ENCODE data around the gene SLC12A7.
"Not testable (repeated sequence)": the region's sequence is repeated elsewhere in the genome, so short reads cannot be mapped to it uniquely, and the experiment has no call there.

Gene SLC12A7

DNA sequence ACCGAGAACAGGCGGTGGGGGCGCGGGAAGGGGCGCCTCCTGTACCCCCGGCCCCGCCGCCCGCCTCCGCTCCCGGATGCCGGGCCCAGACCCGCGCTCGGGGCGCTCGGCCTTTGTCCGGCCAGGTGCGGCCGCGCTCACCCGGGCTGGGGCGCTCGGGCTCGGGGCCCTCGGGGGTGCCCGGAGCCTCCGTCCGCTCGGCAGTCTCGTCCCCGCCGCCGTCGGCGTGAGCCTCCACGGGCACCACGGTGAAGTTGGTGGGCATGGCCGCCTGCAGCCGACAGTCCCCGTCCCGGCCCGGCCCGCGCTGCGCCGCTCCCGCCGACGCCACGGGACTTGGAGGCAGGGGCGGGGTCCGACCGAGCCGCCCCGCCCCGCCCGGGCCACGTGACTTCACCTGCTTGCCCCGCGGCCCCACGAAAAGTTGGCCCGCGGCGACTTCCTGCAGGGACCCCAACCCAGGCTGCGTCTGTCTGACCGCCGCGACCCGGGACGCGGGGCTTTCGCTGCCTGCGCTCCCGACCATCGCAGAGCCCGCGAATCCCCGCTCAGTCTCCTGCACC lies at the start of gene SLC12A7:
Gene SLC12A7, minus strand, starts transcription at position 337 of the 563 bp plus-strand sequence. Its CDS starts 72 bp downstream, at position 265.
- peak; percentile 48 to 57 for DNase-seq

DNA sequence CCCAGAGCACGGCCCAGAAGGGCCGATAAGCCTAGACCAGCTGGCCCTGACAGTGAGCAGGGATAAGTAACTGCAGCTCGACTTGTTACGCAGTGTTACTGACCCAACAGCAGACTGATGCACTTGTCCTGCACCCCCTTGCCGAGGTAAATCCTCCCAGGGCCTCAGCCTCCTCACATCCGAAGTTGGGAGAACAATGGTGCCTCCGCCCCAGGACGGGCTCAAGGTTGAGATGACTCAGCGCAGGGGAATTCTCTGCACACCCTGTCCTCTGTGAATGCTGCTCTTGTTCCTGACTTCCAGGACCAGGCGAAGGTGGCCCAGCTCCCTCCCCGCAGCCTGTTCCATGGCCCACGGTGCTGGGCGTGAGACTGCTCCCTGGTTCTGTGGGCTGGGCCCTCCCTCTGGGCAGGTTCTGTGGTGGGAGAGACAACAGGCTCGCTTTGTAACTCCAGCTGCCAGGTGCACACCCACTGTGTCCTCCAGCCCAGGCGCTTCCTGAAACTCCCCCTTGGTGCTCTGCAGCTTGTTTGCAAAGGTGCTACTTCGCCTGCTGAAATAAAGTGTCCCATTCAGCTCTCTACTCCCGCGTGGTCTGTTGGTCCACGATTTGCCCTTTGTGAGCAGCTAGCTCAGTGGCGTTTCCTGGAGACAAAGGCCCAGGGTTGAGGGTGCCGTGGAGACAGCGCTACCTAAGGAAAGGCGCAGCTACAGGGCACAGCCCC lies 49.4 kb upstream of the SLC12A7 start:
- DNase-seq, result no peak

DNA sequence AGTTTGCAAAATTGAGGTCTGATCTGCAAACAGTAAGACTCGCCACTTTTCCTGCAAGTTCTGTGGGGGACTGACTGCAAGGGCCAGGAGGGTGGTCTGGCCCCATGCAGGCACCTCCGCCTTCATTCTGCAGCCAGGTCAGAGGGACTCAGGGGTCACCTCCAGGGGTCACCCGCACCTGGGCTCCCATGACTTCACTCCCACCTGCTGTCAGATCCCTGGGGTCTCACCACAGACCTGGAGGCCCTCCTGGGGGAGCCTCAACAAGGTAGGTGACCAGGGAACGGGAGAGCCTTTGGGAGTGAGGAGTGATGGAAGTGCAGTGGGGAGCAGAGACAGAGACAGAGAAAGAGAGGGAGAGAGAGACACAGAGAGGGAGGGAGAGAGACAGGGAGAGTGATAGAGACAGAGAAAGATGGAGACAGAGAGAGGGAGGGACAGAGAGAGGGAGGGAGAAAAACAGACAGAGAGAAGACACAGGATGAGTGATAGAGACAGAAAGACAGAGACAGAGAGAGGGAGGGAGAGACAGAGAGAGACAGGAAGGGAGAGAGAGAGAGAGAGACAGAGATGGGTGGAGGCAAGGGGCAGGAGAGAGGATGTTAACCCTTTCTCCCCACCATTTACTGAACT lies 48.0 kb upstream of the SLC12A7 start:
- DNase-seq, result no peak

DNA sequence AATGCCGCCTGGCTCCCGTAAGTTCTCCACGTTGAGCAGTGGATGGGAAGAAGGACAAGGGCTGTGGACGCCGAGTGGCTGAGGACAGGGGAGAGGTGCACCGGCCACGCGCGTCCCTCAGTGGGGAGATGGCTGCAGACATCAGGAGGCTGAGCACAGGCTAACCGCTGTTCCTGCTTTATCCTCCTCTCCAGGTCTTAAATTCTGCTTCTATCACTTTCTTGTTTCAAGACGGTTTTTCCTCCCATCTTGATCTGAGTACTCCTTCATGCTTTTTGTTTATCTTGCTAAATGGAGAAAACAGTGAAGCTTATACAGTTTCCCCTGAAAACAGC lies 47.4 kb upstream of the SLC12A7 start:
- DNase-seq, result no peak

DNA sequence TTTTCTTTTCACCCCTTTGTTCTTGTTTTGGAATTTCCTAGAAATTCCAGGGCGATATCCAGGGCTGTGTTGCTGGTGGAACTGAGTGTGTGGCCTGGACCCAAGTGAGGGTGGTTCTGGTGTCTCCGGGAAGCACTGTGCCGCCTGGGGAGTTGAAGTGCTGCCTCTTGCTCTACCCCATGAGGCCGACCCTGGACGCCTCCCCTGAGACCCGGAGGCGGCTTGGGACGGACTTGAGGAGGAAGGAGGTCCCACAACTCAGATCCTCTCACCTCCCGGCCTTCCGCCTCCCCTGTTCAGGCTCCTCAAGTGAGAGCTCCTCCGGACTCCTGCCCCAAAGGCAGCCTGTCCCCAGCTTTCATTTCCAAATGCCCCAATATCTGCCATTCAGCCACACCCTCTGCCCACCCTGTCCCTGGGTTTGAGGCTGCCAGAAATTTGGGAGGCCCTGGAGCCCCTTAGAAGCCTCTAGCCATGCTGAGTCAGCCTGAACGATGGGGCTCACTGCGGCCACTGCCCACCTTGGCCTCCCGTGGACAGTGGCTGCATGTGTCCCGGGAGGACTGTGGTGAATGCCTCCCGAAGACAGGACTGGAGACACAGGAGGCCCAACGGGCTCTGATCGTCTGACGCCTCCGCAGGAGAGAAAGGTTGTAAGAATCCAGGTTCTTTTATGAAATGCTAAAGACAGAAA lies 46.9 kb upstream of the SLC12A7 start:
- DNase-seq, result no peak

DNA sequence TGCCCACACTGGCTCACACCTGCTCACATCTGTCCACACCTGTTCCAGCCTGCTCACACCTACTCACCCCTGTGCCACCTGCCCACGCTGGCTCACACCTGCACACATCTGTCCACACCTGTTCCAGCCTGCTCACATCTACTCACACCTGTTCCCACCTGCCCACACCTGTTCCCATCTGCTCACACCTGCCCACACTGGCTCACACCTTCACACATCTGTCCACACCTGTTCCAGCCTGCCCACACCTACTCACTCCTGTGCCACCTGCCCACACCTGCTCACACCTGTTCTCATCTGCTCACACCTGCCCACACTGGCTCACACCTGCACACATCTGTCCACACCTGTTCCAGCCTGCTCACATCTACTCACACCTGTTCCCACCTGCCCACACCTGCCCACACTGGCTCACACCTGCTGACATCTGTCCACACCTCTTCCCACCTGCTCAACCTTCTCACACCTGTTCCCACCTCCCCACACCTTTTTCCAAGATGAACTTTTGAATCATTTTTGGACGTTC lies 45.7 kb upstream of the SLC12A7 start:
- DNase-seq, result not testable (repeated sequence)

DNA sequence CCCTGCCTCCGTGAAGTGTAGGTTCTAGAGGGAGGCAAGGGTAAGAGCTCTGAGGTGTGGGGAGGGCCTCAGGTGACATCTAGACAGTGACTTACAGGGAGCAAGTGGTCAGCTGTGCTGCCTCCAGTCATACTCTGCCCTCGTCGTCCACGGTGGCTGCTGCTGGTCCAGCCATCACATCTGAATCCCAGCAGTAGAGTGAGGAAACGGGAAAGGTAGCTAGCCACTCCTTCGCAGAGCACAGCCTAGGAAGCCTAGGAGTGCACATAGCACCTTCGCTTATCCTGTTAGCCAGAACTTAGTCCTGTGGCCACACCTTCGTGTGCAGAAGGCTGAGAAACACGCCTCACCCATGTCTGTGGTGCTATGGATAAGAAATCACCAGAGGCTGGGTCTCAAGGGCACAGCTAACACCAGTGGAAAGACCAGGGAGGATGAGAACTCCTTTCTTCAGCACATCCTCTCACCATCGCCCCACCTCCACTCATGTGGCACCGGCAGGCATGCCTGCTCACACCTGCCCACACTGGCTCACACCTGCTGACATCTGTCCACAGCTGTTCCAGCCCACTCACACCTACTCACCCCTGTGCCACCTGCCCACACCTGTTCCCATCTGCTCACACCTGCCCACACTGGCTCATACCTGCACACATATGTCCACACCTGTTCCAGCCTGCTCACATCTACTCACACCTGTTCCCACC lies 45.0 kb upstream of the SLC12A7 start:
- DNase-seq, result no peak

DNA sequence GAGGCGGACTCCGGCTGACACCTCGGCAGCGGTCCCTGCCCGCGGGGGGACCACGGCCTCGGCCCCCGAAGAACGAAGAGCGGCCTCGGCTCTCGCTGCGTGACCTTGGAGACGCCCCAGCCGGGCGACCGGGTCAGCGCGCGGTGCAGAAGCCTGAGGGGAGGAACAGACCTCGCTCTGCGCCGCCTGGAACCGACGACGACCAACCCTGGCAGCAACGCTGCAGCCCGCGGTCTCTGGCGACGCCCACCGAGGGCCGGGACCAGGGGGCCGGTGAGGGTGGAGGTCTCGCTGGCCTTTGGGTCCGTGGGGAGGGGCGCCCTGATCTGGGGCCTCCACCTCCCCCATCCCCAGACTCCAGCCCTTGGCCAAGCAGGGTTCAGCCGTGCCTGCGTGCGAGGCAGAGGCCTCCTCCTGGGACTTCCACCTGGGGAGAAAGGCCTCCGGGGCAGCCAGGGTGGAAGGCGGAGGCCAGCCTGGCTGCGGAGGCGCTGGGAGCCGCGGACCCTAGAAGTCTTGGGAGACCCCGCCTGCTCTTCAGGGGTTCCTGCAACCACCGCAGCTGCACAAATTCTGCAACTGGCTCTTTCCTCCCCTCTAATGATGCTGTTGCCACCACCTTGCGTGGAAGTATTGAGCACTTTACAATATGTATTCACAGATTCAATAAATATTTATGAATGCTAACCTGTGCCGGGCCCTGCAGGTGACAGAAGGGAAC lies 44.3 kb upstream of the SLC12A7 start:
- no peak for DNase-seq

DNA sequence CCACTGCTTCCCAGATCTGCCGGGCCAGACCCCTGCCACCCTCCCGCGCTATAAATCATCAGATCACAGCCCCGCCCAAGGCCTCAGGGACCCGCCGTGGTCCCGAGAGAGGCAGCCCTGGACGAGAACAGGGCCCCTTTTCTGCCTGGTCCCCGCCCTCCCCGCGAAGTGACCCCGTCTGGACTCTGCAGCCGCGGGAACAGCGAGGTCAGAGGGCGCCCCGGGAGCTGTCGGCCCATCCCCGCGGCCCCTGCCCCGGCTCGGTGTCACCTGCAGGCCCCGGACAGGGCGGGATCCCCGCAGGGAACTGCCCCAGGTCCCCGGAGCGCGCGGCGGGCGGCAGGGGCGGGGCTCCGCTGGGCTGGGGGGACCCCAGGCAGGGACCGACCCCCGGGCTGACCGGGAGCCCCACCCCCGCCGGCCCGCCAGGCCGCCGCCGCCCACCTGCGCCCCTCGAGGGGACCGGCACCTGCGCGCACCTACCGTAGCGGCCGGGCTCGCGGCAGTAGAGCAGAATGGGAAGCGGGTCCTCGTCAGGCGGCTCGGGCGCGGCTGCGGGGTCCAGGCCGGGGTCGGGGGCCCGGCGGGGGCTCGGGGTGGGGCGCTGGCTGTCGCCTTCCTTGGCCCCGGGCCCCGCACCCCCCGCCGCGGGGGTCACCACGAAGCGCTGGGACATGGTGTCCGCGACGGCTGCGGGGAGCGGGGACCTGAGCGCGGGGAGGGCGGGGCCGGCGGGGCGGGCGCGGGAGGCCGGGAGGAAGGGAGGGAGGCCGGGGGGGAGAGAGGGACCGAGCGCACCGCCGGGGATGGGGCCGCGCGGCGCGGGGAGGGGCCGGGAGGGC lies 43.5 kb upstream of the SLC12A7 start:
- DNase-seq, result no peak

DNA sequence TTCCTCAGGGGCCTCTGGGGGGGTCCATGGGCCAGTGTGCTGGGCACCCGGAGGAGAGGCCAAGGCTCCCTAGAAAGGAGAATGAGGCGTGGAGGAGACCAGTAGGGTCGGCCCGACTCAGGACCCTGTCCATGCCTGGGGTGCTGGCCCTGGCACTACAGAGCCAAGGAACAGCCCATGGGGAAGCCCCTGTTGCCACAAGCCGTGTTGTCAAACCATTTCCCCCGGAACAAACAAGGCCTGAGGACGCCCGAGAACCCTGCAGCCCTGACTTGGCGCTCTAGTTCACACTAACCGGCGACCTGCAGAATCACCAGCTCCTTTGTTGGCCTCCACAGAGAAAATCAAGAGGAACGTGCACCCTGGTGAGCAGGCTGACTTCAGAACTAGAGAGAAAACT lies 41.6 kb upstream of the SLC12A7 start:
- DNase-seq, result no peak

DNA sequence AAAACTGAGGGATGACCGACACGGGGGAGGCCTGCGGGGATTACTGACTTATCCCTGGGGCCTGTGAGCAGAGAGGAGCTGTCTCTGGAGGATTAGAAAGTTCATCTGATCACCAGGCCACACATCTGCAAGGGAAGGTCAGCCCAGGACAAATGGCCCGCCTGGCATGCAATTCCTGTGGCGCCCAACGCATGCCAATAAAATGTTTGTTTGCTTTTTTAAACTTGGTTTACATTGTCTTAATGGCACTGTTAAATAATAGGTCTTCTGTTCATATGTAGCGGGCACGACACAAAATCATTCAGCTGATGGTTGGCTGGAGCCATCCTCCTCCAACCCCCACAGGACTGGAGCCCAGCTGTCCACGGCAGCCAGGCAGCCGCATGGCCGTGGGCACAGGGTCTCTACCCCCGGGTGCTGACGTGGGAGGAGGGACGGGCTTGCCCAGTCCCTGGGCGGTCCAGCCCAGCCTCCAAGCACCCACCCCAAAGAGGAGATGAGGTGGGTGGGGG lies 41.0 kb upstream of the SLC12A7 start:
- no peak for DNase-seq

DNA sequence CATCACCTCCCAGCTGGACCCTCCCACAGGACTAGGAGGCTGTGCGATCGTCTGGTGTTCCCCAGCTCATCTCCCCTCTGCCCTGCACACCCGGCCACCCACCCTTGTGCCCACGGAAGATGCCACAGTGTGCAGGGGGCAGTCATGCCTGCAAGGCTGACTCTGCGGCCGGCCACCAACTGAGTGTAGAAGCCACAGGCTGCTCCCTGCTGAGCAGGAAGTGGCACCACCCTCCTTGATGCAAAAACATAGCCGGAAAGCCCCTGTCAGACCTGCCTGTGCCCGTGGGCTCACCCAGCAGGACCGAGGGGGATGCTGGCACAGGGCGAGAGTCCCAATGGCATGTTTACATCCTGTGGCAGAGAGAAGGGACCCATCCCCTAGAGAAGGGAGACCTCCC lies 40.3 kb upstream of the SLC12A7 start:
- DNase-seq, result peak; percentile 25 to 56

DNA sequence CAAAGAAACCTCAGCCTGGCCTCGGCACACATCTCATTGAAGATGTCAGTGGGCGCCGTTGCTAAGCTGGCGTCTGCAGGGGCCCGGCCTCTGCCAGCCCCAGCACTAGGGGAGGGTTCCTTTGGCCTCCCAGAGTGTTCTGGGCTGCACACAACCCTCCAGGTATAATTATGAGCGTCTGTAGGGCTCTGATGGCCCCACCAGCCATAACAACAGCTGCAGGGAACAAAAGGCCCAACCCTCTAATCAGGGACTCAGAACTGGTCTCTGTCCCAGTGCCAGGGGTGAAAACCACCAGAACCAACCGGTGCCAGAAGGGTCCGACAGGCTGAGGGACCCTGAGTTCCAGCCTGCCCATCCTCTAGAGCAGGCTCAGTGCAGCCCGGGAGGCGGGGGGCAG lies 39.5 kb upstream of the SLC12A7 start:
- DNase-seq, result no peak

DNA sequence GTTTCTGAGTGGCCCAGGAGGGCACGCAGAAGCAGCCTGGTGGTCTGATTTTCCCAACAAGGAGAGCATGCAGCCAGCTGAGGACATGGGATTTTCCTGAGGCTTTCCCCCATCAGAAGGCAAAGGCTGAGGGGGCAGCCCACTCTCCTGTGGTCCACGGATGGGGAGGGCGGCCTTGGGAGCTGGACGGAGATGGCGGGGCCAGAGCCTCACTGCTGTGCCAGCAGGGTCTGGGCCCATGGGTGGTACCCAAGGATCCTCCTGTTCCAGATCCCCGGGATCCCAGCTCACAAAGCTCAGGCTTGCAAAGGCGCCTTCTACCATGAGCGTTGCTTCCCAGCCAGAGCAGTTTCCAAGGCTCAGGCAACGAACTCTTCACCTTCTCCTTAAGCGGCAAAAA lies 39.0 kb upstream of the SLC12A7 start:
- DNase-seq, result no peak

DNA sequence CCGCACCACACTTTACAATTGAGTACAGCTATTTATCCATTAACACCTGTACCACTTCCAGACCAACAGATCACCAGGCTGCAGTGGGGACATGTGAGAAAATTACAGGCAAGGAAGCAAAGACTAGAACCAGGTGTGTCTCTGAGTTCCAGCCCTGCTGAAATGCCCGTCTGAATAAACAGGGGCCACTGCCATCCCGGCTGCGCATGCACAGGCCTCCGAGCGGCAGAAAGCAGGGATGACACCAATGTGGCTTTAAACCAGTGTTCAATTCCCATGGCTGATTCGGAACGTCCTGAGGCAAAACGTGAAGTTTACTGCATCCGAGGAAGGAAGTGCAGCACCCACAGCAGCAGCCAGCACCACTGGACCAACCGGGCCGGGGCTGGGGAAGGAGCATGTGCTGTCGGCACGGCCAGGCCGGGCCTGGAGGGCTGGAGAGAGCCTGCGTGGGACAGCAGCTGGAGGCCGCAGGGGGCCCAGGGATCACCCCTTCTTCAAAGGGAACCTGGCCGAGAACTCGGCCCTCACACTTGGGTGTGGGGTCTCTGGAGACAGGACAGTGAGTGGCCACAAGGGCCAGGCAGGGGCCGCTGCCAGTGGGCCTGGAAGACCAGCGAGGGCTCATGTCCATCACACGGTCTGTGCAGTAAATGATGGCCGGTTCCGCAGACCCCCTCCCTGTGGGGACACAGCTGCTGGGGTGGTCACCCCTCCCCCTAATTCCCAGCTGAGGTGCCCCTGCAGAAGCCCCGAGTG lies 33.0 kb upstream of the SLC12A7 start:
- no peak for DNase-seq

DNA sequence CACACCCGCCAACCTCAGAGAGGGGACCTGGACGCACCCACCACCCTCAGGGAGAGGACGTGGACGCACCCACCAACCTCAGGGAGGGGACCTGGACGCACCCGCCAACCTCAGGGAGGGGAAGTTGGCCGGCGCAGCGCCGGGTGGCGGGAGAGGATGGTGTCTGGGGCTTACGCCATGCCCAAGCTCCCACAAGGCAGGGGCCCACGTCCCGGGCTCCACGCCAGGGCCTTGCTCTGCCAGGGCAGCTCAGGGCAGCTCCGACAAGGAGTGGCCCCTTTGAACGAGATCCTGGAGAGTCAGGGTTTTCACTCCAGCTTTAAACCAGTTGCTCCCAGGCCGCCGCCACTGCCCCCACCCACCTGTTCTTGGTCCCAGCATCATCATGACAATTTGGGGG lies 32.2 kb upstream of the SLC12A7 start:
- no peak for DNase-seq

DNA sequence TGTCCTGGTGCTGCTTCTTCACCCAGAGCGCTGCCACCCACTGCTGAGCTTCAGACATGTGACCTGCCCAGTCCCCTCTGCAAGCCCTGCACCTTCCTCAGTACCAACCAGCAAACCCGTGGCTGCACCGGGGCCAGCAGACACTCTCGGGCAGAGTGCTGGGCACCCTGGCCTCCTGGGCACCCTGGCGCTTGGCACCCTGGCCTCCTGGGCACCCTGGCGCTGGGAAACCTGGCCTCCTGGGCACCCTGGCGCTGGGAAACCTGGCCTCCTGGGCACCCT lies 31.7 kb upstream of the SLC12A7 start:
- DNase-seq, result no peak

DNA sequence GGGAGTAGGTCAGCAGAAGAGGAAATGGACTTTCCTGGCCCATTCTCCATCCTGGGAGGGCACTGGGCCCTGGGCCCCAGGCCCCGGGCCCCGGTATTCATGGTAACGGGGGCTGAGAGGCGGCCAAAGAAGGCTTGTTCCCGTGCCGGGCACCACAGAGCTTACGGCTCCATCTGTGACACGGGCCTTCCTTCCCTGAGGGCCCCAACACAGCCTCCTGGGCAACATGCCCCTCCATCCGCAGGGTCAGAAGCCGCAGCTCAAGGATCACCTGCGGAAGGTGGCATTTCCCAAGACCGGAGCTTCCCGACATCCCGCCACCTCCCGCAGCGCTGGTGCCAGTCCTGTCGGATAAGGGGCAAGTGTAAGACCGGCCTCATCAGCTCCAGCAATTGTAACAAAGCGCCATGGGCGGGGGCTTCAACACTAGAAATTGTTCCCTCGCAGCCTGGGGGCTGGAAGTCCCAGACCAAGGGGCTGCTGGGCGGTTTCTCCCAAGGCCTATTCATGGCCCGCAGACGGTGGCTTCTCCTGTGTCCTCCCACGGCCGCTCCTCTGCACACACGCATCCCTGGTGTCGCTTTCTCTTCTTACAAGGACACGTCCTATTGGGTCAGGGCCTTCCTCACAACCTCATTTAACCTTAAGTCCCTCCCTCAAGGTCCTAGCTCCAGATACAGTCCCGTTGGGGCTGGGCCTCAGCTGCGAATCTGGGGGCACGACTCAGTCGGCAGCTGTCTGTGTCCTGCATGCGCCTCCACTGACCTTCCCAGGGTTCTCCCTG lies 31.2 kb upstream of the SLC12A7 start:
- no peak for DNase-seq

DNA sequence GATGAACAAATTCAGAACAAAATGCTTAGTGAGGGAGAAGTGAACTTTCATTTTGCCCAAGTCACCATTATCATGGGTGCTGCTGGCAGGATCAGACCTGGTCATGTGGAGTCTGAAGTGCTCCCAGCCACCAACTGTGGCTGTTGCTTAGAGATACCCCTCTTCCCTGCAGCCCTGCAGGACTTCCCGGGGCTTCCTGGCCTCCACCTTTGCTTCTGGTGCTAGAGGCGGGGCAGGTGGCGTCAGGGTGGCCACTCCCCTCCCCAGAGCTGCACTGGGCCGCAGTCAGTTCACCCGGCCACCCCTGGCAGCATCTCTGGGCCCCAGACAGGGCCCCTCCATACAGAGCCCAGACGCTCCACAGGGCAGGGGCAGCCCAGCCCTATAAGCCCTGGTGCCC lies 30.0 kb upstream of the SLC12A7 start:
- DNase-seq, result no peak

DNA sequence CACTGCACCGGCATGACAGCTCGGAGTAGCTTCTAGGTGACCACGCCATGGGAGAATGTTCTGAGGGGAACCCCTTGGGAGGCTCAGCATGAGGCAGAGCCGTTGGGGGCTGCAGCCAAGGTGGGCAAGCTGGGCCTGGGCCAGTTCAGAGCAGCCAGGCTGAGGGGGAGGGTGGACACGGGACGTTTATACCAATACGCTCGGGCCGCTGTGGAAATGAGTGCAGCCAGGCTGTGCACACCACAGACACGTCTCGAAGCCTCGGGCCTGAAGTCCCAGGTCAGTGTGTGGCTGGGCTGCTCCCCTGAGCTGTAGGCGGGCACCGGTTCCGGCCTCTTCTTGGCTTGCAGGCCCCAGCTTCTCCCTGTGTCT lies 28.9 kb upstream of the SLC12A7 start:
- DNase-seq, result no peak
